Trophoblast cell (in vitro differentiated cells and primary cell): ENCODE results near the gene G2E3.

Source experiments
- DNase-seq, 2 donors: peaks; one replicate each; pipeline ENCODE4 v3.0.0-alpha.2; 2016
- H2AFZ ChIP-seq: 2 replicates; pipeline ENCODE4 v1.6.1; 2013; ENCODE audit warnings: low read length, moderate library complexity, mild to moderate bottlenecking; ENCODE audit not compliant: insufficient read depth, poor library complexity
- H2AK5ac ChIP-seq: 2 replicates; pipeline ENCODE4 v1.6.1; 2013; ENCODE audit warnings: mild to moderate bottlenecking, low read length
- H2BK120ac ChIP-seq: 2 replicates; pipeline ENCODE4 v1.6.1; 2013; ENCODE audit warnings: low read length, mild to moderate bottlenecking, moderate library complexity; ENCODE audit not compliant: insufficient read depth, poor library complexity
- H2BK12ac ChIP-seq: 2 replicates; pipeline ENCODE4 v1.6.1; 2013; ENCODE audit warnings: mild to moderate bottlenecking, low read length, moderate library complexity
- H2BK5ac ChIP-seq: 2 replicates; pipeline ENCODE4 v1.6.1; 2013; ENCODE audit warnings: low read length, low read depth, moderate library complexity, mild to moderate bottlenecking; ENCODE audit not compliant: poor library complexity
- H3K14ac ChIP-seq: 2 replicates; pipeline ENCODE4 v1.6.1; 2013; ENCODE audit warnings: mild to moderate bottlenecking, low read length
- H3K18ac ChIP-seq: 2 replicates; pipeline ENCODE4 v1.6.1; 2013; ENCODE audit warnings: mild to moderate bottlenecking, low read length
- H3K23ac ChIP-seq: 2 replicates; pipeline ENCODE4 v1.6.1; 2013; ENCODE audit warnings: low read length
- H3K27ac ChIP-seq: 2 replicates; pipeline ENCODE4 v1.5.1; 2013; ENCODE audit warnings: low read depth, mild to moderate bottlenecking, inconsistent platforms, low read length, moderate library complexity
- H3K27me3 ChIP-seq: 2 replicates; pipeline ENCODE4 v1.6.1; 2013; ENCODE audit warnings: inconsistent platforms, mild to moderate bottlenecking, low read length, moderate library complexity; ENCODE audit not compliant: insufficient read depth
- H3K36me3 ChIP-seq, 2 experiments: 1 replicate in 1 of 2; 2 replicates in 1 of 2; pipeline ENCODE4 v1.6.1; 2013; ENCODE audit warnings: low read length in 2 of 2, mild to moderate bottlenecking in 2 of 2, moderate library complexity in 1 of 2; ENCODE audit not compliant: insufficient read depth in 2 of 2, control insufficient read depth in 1 of 2
- H3K4ac ChIP-seq: 2 replicates; pipeline ENCODE4 v1.6.1; 2013; ENCODE audit warnings: low read depth, mild to moderate bottlenecking, low read length, moderate library complexity
- H3K4me1 ChIP-seq, 2 experiments: 1 replicate in 1 of 2; 2 replicates in 1 of 2; pipeline ENCODE4 v1.6.1; 2013; ENCODE audit warnings: low read length in 2 of 2, mild to moderate bottlenecking in 2 of 2, moderate library complexity in 1 of 2; ENCODE audit not compliant: insufficient read depth in 2 of 2, control insufficient read depth in 1 of 2
- H3K4me2 ChIP-seq: 2 replicates; pipeline ENCODE4 v1.6.1; 2013; ENCODE audit warnings: inconsistent platforms, mild to moderate bottlenecking, low read length, moderate library complexity
- H3K4me3 ChIP-seq: 2 replicates; pipeline ENCODE4 v1.5.1; 2013; ENCODE audit warnings: mild to moderate bottlenecking, low read depth, low read length, inconsistent platforms
- H3K79me1 ChIP-seq: one replicate; pipeline ENCODE4 v1.6.1; 2013; ENCODE audit warnings: low read length
- H3K79me2 ChIP-seq: 2 replicates; pipeline ENCODE4 v1.6.1; 2013; ENCODE audit warnings: low read length, mild to moderate bottlenecking; ENCODE audit not compliant: control insufficient read depth, insufficient read depth, poor library complexity
- H3K9ac ChIP-seq: 2 replicates; pipeline ENCODE4 v1.6.1; 2013; ENCODE audit warnings: mild to moderate bottlenecking, low read length
- H3K9me3 ChIP-seq: 2 replicates; pipeline ENCODE4 v1.6.1; 2013; ENCODE audit warnings: low read depth, mild to moderate bottlenecking, control low read depth, inconsistent platforms, low read length; ENCODE audit not compliant: insufficient read depth
- H4K12ac ChIP-seq: 2 replicates; pipeline ENCODE4 v1.6.1; 2013; ENCODE audit warnings: low read depth, mild to moderate bottlenecking, low read length, moderate library complexity
- H4K8ac ChIP-seq: 2 replicates; pipeline ENCODE4 v1.6.1; 2013; ENCODE audit warnings: low read depth, mild to moderate bottlenecking, low read length, moderate library complexity
- H4K91ac ChIP-seq: one replicate; pipeline ENCODE4 v1.6.1; 2013; ENCODE audit warnings: low read depth, mild to moderate bottlenecking, low read length, moderate library complexity
- WGBS: extraction: QIAGEN DNeasy Blood & Tissue Kit; methylation state at CpG from one replicate; pipeline ENCODE4 v1.1.7; 2013; ENCODE audit warnings: missing lambda C conversion rate; ENCODE audit not compliant: insufficient read length, insufficient coverage; ENCODE audit errors: extremely low coverage; 5-methylcytosine and 5-hydroxymethylcytosine counted together

The G2E3 gene

GRCh38 chr14:30608533-30609006 lies 49.6 kb downstream of the G2E3 start:
- H2BK120ac ChIP-seq = no peak overlapping the region

DNA sequence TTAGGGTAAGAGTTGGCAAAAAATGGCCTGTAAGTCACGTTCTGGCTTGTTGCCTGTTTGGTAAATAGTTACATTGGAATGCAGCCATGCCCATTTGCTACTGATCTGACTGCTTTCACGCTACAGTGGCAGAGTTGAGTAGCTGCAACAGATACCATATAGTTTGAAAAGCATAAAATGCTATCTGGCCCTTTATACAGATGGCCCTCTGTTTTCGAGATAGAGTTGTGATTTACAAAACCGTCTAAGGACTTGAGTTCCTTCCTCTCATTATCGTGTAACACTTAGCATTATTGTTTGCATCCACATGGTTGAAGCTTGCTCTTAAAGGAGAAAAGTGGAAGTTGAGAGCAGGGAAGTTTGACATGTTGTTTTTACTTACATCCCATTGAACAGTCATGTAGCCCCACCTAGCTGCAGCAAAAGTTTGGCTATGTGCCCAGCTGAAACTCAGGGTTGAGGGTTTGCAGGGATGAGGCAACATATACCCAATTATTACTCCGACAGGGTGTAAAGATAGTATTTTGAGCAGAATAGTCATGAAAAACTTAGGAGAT lies 51.9 kb downstream of the G2E3 start:
- Histone ChIP-seq H3K4me3 (no peak overlapping the region), H3K4me1 (no peaks in the 10 kb centered on the region), H3K18ac (no peak overlapping the region), H4K12ac (no peak overlapping the region), H4K8ac (no peak overlapping the region), H3K36me3 (peaks cover 4 to 8% of the 10 kb centered on the region in 2 experiments), H2AK5ac (no peak overlapping the region), H3K14ac (no peak overlapping the region), H2BK5ac (no peak overlapping the region), H3K4me2 (no peak overlapping the region), H3K27ac (no peak overlapping the region), H2AFZ (no peak overlapping the region), H4K91ac (no peak overlapping the region), H3K79me1 (no peaks in the 10 kb centered on the region), H3K9ac (no peak overlapping the region), H2BK120ac (no peak overlapping the region), H3K27me3 (no peaks in the 10 kb centered on the region), H3K79me2 (no peaks in the 10 kb centered on the region), H3K23ac (no peak overlapping the region), H3K9me3 (no peaks in the 10 kb centered on the region), H3K4ac (no peak overlapping the region), H2BK12ac (no peak overlapping the region)
- WGBS = no CpG with 5 or more reads among the region's 6 CpGs
- peak; percentile 9 to 47 for DNase-seq

More at GRCh38 chr14:30608533-30609006, 49.6 kb downstream of the G2E3 start:
- no peak overlapping the region for H2AFZ ChIP-seq
- H3K14ac ChIP-seq = no peak overlapping the region
- H3K4ac ChIP-seq = no peak overlapping the region
- no peaks in the 10 kb centered on the region for H3K79me2 ChIP-seq
- WGBS = no CpG with 5 or more reads among the region's 5 CpGs
- no peak overlapping the region for H3K4me2 ChIP-seq
- DNase-seq = peak; percentile 6 to 20
- no peak overlapping the region for H3K23ac ChIP-seq
- no peak overlapping the region for H3K27ac ChIP-seq
- H3K4me1 ChIP-seq = no peaks in the 10 kb centered on the region
- no peak overlapping the region for H4K91ac ChIP-seq
- H4K12ac ChIP-seq = no peak overlapping the region
- H2BK5ac ChIP-seq = no peak overlapping the region
- no peak overlapping the region for H3K18ac ChIP-seq
- H4K8ac ChIP-seq = no peak overlapping the region
- H3K9me3 ChIP-seq = no peaks in the 10 kb centered on the region
- H3K4me3 ChIP-seq = no peak overlapping the region
- H2AK5ac ChIP-seq = no peak overlapping the region
- no peak overlapping the region for H2BK12ac ChIP-seq
- no peak overlapping the region for H3K9ac ChIP-seq
- no peaks in the 10 kb centered on the region for H3K27me3 ChIP-seq
- H3K36me3 ChIP-seq = peaks cover 6 to 12% of the 10 kb centered on the region in 2 experiments
- H3K79me1 ChIP-seq = no peaks in the 10 kb centered on the region

DNA sequence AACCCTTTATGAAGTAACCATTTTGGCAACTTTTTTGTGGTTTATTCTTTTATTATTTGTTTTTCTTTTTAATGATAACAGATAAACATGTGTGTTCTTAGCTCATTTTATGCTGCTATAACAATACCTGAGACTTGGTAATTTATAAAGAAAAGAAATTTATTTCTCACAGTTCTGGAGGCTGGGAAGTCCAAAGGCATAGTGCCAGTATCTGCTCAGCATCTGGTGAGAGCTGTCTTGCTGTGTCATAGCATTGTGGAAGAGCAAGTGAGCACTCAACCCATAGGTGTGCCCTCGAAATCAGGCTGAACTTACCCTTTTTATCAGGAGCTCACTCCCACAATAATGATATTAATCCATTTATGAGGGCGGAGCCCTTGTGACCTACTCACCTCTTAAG lies 55.2 kb downstream of the G2E3 start:
- no peak overlapping the region for H3K23ac ChIP-seq
- no peak overlapping the region for H3K4me3 ChIP-seq
- no peaks in the 10 kb centered on the region for H3K4me1 ChIP-seq
- H3K36me3 ChIP-seq = peaks cover 1 to 4% of the 10 kb centered on the region in 2 experiments
- H2BK12ac ChIP-seq = no peak overlapping the region
- no peak overlapping the region for H3K4ac ChIP-seq
- H3K9ac ChIP-seq = no peak overlapping the region
- WGBS = no CpG with 5 or more reads among the region's 2 CpGs
- no peak overlapping the region for H3K27ac ChIP-seq
- no peak overlapping the region for H2AFZ ChIP-seq
- DNase-seq = no peak
- H2BK120ac ChIP-seq = no peak overlapping the region
- H3K79me1 ChIP-seq = no peaks in the 10 kb centered on the region
- no peak overlapping the region for H4K8ac ChIP-seq
- no peak overlapping the region for H3K14ac ChIP-seq
- H2BK5ac ChIP-seq = no peak overlapping the region
- H4K12ac ChIP-seq = no peak overlapping the region
- H3K18ac ChIP-seq = no peak overlapping the region
- no peak overlapping the region for H4K91ac ChIP-seq
- H3K9me3 ChIP-seq = no peaks in the 10 kb centered on the region
- H3K79me2 ChIP-seq = no peaks in the 10 kb centered on the region
- H3K27me3 ChIP-seq = no peaks in the 10 kb centered on the region
- no peak overlapping the region for H2AK5ac ChIP-seq
- H3K4me2 ChIP-seq = no peak overlapping the region

- Histone ChIP-seq H3K79me2 (peaks cover 6% of the 10 kb centered on the region), H3K4me1 (peaks cover 0 to 4% of the 10 kb centered on the region in 2 experiments), H3K9me3 (no peaks in the 10 kb centered on the region), H4K12ac (no peak overlapping the region), H2BK12ac (no peak overlapping the region), H3K18ac (no peak overlapping the region), H3K14ac (no peak overlapping the region), H2AK5ac (no peak overlapping the region), H2AFZ (no peak overlapping the region), H3K27me3 (no peaks in the 10 kb centered on the region), H3K27ac (no peak overlapping the region), H3K4ac (no peak overlapping the region), H3K23ac (no peak overlapping the region), H3K4me2 (no peak overlapping the region), H3K36me3 (no peaks in the 10 kb centered on the region), H2BK120ac (no peak overlapping the region), H3K79me1 (peaks cover 4% of the 10 kb centered on the region), H4K91ac (no peak overlapping the region), H3K4me3 (no peak overlapping the region), H3K9ac (no peak overlapping the region), H2BK5ac (no peak overlapping the region), H4K8ac (no peak overlapping the region)
- WGBS = no CpG with 5 or more reads among the region's 1 CpG
- peak in 1 of 2 donors; percentile 66 for DNase-seq
Measured at GRCh38 chr14:30620178-30620577, 61.2 kb downstream of the G2E3 start.
